Mesendoderm (in vitro differentiated cells): ENCODE data around the gene RAD52.

ENCODE experiments used
- DNase-seq: peaks from one replicate; pipeline ENCODE4 v3.0.0; 2013
- H2AK5ac ChIP-seq: 2 replicates; pipeline ENCODE4 v1.6.1; 2013; ENCODE audit warnings: low read length, inconsistent platforms
- H2BK120ac ChIP-seq: 2 replicates; pipeline ENCODE4 v1.6.1; 2013; ENCODE audit warnings: low read depth, mild to moderate bottlenecking, low read length, moderate library complexity, mixed read lengths
- H2BK15ac ChIP-seq: replicated peaks from 2 replicates; pipeline ENCODE4 v1.6.1; 2013; ENCODE audit warnings: low read depth, mild to moderate bottlenecking, moderate library complexity
- H2BK5ac ChIP-seq: 2 replicates; pipeline ENCODE4 v1.6.1; 2013; ENCODE audit warnings: low read length, inconsistent platforms
- H3K18ac ChIP-seq: 2 replicates; pipeline ENCODE4 v1.6.1; 2013; ENCODE audit warnings: mild to moderate bottlenecking, low read length, mixed read lengths
- H3K23ac ChIP-seq: one replicate; pipeline ENCODE4 v1.6.1; 2013; ENCODE audit warnings: low read length
- H3K27ac ChIP-seq: 2 replicates; pipeline ENCODE4 v1.5.1; 2013; ENCODE audit warnings: low read depth, mild to moderate bottlenecking, inconsistent platforms, low read length, moderate library complexity
- H3K27me3 ChIP-seq: 2 replicates; pipeline ENCODE4 v1.6.1; 2013; ENCODE audit warnings: low read length, control low read depth, mild to moderate bottlenecking, inconsistent platforms; ENCODE audit not compliant: insufficient read depth, poor library complexity
- H3K36me3 ChIP-seq: 2 replicates; pipeline ENCODE4 v1.6.1; 2013; ENCODE audit warnings: low read length, inconsistent platforms; ENCODE audit not compliant: control insufficient read depth, insufficient read depth
- H3K4ac ChIP-seq: one replicate; pipeline ENCODE4 v1.6.1; 2013; ENCODE audit warnings: low read depth, mild to moderate bottlenecking, low read length, moderate library complexity
- H3K4me1 ChIP-seq: 2 replicates; pipeline ENCODE4 v1.6.1; 2013; ENCODE audit warnings: low read depth, low read length, inconsistent platforms; ENCODE audit not compliant: control insufficient read depth
- H3K4me2 ChIP-seq: 2 replicates; pipeline ENCODE4 v1.6.1; 2013; ENCODE audit warnings: low read length
- H3K4me3 ChIP-seq: 2 replicates; pipeline ENCODE4 v1.5.1; 2013; ENCODE audit warnings: mild to moderate bottlenecking, low read length
- H3K56ac ChIP-seq: one replicate; pipeline ENCODE4 v1.6.1; 2013; ENCODE audit warnings: low read length
- H3K79me1 ChIP-seq: 2 replicates; pipeline ENCODE4 v1.6.1; 2013; ENCODE audit warnings: low read length, inconsistent platforms
- H3K79me2 ChIP-seq: 2 replicates; pipeline ENCODE4 v1.6.1; 2013; ENCODE audit warnings: mild to moderate bottlenecking, low read length; ENCODE audit not compliant: control insufficient read depth, insufficient read depth
- H3K9ac ChIP-seq: 2 replicates; pipeline ENCODE4 v1.6.1; 2013; ENCODE audit warnings: low read length, inconsistent platforms
- H4K5ac ChIP-seq: one replicate; pipeline ENCODE4 v1.6.1; 2013; ENCODE audit warnings: low read length
- H4K8ac ChIP-seq: one replicate; pipeline ENCODE4 v1.6.1; 2013; ENCODE audit warnings: low read depth, mild to moderate bottlenecking, control low read depth, low read length, moderate library complexity
- WGBS: extraction: QIAGEN DNeasy Blood & Tissue Kit; methylation state at CpG from one replicate; pipeline ENCODE4 v1.1.7; 2013; ENCODE audit warnings: low lambda C conversion rate, missing lambda C conversion rate; ENCODE audit not compliant: insufficient coverage; ENCODE audit errors: extremely low coverage; 5-methylcytosine and 5-hydroxymethylcytosine counted together

RAD52 gene

DNA sequence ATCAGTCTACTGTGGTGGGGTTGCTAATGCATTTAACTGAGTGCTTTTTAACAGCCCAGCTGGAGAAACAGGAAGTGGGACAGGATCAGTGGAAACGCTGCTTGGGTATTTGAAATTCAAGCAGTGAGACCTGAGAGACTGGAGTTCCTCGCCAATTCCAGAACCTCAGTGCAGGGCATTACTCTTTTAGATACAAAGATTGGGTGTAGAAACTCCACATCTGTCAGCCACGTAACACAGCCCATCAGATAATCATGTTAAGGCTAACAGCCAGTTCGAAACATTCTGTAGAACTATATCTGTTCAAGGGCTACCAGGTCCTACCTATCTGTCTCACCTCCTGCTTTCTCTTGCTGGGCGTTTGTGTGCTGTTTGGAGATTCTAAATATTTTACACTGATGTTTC is 45.5 kb downstream of the RAD52 start:
- H3K9ac ChIP-seq: no peak overlapping the region
- H3K79me1 ChIP-seq: peaks cover 2% of the 10 kb centered on the region
- no peak overlapping the region for H2BK120ac ChIP-seq
- H3K4ac ChIP-seq: no peak overlapping the region
- peaks cover 10% of the 10 kb centered on the region for H3K36me3 ChIP-seq
- no peaks in the 10 kb centered on the region for H3K27me3 ChIP-seq
- H2BK5ac ChIP-seq: no peak overlapping the region
- no peak overlapping the region for H2BK15ac ChIP-seq
- WGBS: no CpG with 5 or more reads among the region's 5 CpGs
- H3K27ac ChIP-seq: peak overlapping the region; percentile 15
- no peak overlapping the region for H3K4me3 ChIP-seq
- no peak overlapping the region for H3K4me2 ChIP-seq
- H3K4me1 ChIP-seq: peaks cover 23% of the 10 kb centered on the region
- H4K8ac ChIP-seq: no peak overlapping the region
- H3K56ac ChIP-seq: no peak overlapping the region
- no peak overlapping the region for H3K18ac ChIP-seq
- no peak overlapping the region for H3K23ac ChIP-seq
- H4K5ac ChIP-seq: no peak overlapping the region
- no peak overlapping the region for H2AK5ac ChIP-seq
- DNase-seq: peak; percentile 83
- no peaks in the 10 kb centered on the region for H3K79me2 ChIP-seq

DNA sequence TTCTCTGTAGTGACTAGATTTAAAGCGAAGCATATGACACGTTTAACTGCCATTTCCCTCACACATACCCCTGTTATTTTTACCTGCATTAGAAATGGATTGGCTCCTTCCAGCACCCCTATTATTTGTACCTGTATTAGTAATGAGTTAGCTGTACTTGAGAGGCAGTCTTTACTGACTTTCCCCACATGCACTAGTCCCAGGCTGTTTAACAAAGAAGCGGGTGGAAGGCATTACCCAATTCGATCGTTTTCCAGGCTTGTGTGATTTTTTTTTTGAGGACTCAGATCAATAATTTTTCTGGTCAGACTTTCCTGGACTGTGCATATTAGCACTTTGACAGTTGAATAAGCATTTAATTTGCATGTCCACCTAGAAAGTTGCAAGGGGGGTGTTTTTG is 46.4 kb downstream of the RAD52 start:
- Histone ChIP-seq H2AK5ac (no peak overlapping the region), H3K18ac (peak overlapping the region; percentile 18), H3K4me3 (no peak overlapping the region), H3K27me3 (no peaks in the 10 kb centered on the region), H2BK15ac (no peak overlapping the region), H4K5ac (no peak overlapping the region), H3K79me2 (no peaks in the 10 kb centered on the region), H2BK120ac (no peak overlapping the region), H3K56ac (peak overlapping the region; percentile 30), H3K36me3 (peaks cover 6% of the 10 kb centered on the region), H3K4me2 (no peak overlapping the region), H2BK5ac (no peak overlapping the region), H3K23ac (no peak overlapping the region), H3K4ac (no peak overlapping the region), H3K9ac (no peak overlapping the region), H3K79me1 (peaks cover 2% of the 10 kb centered on the region), H4K8ac (no peak overlapping the region), H3K4me1 (peaks cover 23% of the 10 kb centered on the region), H3K27ac (peak overlapping the region; percentile 75)
- DNase-seq: no peak
- no CpG with 5 or more reads among the region's 5 CpGs for WGBS

DNA sequence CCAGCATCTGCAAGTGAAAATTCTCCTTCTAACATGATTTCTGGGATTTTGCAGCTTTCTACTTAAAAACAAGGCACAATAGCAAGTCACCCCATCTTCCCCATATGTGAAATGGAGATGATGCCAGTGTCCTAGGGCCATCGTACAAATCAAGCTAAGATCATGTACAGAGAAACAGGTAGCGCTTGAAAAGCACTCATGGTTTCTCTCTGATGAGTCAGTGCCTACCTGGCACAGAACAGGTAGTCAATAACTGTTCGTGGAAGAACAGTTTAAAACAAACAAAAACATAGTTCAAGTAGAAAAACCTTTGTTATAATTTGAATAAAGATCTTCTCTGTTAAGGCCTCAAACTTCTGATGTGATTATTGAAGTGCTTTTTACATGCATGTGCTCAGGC is 46.9 kb downstream of the RAD52 start:
- Histone ChIP-seq H3K4ac (no peak overlapping the region), H3K4me1 (peaks cover 23% of the 10 kb centered on the region), H4K5ac (no peak overlapping the region), H3K18ac (peak overlapping the region; percentile 18), H3K79me2 (no peaks in the 10 kb centered on the region), H3K27me3 (no peaks in the 10 kb centered on the region), H4K8ac (no peak overlapping the region), H3K9ac (no peak overlapping the region), H2AK5ac (no peak overlapping the region), H3K56ac (peak overlapping the region; percentile 40), H3K79me1 (peaks cover 2% of the 10 kb centered on the region), H3K23ac (no peak overlapping the region), H3K4me2 (no peak overlapping the region), H2BK120ac (no peak overlapping the region), H3K4me3 (no peak overlapping the region), H3K36me3 (peaks cover 4% of the 10 kb centered on the region), H3K27ac (peak overlapping the region; percentile 75), H2BK5ac (no peak overlapping the region), H2BK15ac (no peak overlapping the region)
- no peak for DNase-seq
- no CpG with 5 or more reads among the region's 3 CpGs for WGBS

DNA sequence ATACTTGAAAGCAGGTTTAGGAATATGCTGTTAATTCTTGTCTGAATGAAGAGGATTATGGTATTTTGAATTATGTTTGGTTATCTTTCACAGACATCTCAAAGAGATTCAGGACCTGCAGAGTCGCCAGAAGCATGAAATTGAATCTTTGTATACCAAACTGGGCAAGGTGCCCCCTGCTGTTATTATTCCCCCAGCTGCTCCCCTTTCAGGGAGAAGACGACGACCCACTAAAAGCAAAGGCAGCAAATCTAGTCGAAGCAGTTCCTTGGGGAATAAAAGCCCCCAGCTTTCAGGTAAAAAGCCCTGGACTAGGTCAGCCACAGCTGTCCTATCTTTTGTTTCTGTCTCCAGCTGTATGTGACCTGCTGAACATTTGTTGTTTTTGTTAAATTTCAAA is 52.1 kb downstream of the RAD52 start:
- H2BK120ac ChIP-seq: no peak overlapping the region
- H4K5ac ChIP-seq: no peak overlapping the region

DNA sequence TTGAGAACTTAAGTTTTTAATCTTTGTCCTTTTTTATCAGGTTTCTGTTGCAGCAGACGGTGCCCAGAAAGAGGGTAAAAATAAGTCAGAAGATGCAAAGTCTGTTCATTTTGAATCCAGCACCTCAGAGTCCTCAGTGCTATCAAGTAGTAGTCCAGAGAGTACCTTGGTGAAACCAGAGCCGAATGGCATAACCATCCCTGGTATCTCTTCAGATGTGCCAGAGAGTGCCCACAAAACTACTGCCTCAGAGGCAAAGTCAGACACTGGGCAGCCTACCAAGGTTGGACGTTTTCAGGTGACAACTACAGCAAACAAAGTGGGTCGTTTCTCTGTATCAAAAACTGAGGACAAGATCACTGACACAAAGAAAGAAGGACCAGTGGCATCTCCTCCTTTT is 53.5 kb downstream of the RAD52 start:
- Histone ChIP-seq H3K79me2 (no peaks in the 10 kb centered on the region), H3K56ac (no peak overlapping the region), H4K5ac (no peak overlapping the region), H3K9ac (no peak overlapping the region), H3K18ac (no peak overlapping the region), H2BK5ac (no peak overlapping the region), H3K27ac (no peak overlapping the region), H4K8ac (no peak overlapping the region), H3K4me3 (no peak overlapping the region), H3K79me1 (no peaks in the 10 kb centered on the region), H3K23ac (no peak overlapping the region), H3K4me1 (no peaks in the 10 kb centered on the region), H3K36me3 (peaks cover 2% of the 10 kb centered on the region), H3K4me2 (no peak overlapping the region), H2AK5ac (no peak overlapping the region), H3K27me3 (no peaks in the 10 kb centered on the region), H3K4ac (no peak overlapping the region), H2BK15ac (no peak overlapping the region), H2BK120ac (no peak overlapping the region)
- no CpG with 5 or more reads among the region's 4 CpGs for WGBS
- DNase-seq: no peak

More for the DNA sequence above, 52.1 kb downstream of the RAD52 start:
- H3K23ac ChIP-seq: no peak overlapping the region
- no CpG with 5 or more reads among the region's 4 CpGs for WGBS
- H3K4me2 ChIP-seq: no peak overlapping the region
- no peak overlapping the region for H2BK5ac ChIP-seq
- no peak overlapping the region for H3K27ac ChIP-seq
- H3K79me2 ChIP-seq: no peaks in the 10 kb centered on the region
- no peaks in the 10 kb centered on the region for H3K27me3 ChIP-seq
- no peak overlapping the region for H3K9ac ChIP-seq
- no peak for DNase-seq
- peaks cover 5% of the 10 kb centered on the region for H3K36me3 ChIP-seq
- H3K56ac ChIP-seq: no peak overlapping the region
- H3K4me1 ChIP-seq: no peaks in the 10 kb centered on the region
- no peak overlapping the region for H3K18ac ChIP-seq
- no peak overlapping the region for H2BK15ac ChIP-seq
- no peak overlapping the region for H4K8ac ChIP-seq
- H3K4me3 ChIP-seq: no peak overlapping the region
- no peak overlapping the region for H3K4ac ChIP-seq
- H3K79me1 ChIP-seq: no peaks in the 10 kb centered on the region
- no peak overlapping the region for H2AK5ac ChIP-seq

DNA sequence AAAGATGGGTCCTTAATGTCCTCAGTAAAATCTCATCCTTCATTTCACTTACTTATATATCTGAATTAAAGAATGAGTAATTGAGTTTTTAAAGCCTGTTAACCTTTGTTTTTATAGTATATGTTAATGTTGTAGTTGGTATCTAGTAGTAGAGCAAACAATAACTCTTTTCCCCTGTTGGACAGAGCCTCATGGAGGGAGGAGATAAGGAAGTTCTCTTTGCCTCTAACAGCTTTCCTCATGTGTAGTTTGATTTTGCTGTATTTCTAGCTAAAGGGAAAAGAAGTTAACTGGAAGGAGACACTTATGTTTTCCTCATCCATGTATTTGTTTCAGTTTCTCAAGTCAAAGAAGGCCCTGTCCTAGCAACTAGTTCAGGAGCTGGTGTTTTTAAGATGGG is 55.3 kb downstream of the RAD52 start:
- no peak overlapping the region for H4K5ac ChIP-seq
- no peaks in the 10 kb centered on the region for H3K79me1 ChIP-seq
- no peaks in the 10 kb centered on the region for H3K79me2 ChIP-seq
- H3K9ac ChIP-seq: no peak overlapping the region
- no peak overlapping the region for H3K27ac ChIP-seq
- no peak overlapping the region for H3K18ac ChIP-seq
- no peak overlapping the region for H4K8ac ChIP-seq
- no peak overlapping the region for H3K56ac ChIP-seq
- no peaks in the 10 kb centered on the region for H3K4me1 ChIP-seq
- no peak overlapping the region for H3K4me3 ChIP-seq
- no peak overlapping the region for H3K4me2 ChIP-seq
- no peak overlapping the region for H3K23ac ChIP-seq
- DNase-seq: no peak
- H3K36me3 ChIP-seq: peaks cover 4% of the 10 kb centered on the region
- no peaks in the 10 kb centered on the region for H3K27me3 ChIP-seq
- no peak overlapping the region for H2BK15ac ChIP-seq
- no peak overlapping the region for H2AK5ac ChIP-seq
- H2BK120ac ChIP-seq: no peak overlapping the region
- H2BK5ac ChIP-seq: no peak overlapping the region
- H3K4ac ChIP-seq: no peak overlapping the region
